Measurements from ENCODE around the gene ASS1. TPM values are rescaled to one million over a fixed set of nuclear protein-coding genes. Genes with fewer than 3 reads are reported as not detected.
A peak's percentile ranks its signal among the peaks of the same experiment; 100 is the strongest.
"Not testable (repeated sequence)": the region's sequence is repeated elsewhere in the genome, so short reads cannot be mapped to it uniquely, and the experiment has no call there.

ASS1 gene
- total and polyA plus RNA-seq, 2 donors (not counting 1 experiment from before 2014, with no cell fraction given), result 44.7 to 223 TPM

- Histone ChIP-seq H3K9ac (ENCODE audit: insufficient read depth, low read length) (no peak overlapping the region), H3K4me3 (replicated peaks in 1 of 4; ENCODE audit: control extremely low read depth in 1 of 4, insufficient read depth in 1 of 4, low read depth in 3 of 4, low read length in 4 of 4) (no peak overlapping the region)
- no peak for TF ChIP-seq EZH2 (IDR thresholded peaks at IDR 0.05; ENCODE audit: low read length, missing control alignments)
- TF ChIP-seq CTCF (conservative IDR thresholded peaks at IDR 0.05 in 1 of 2, IDR thresholded peaks at IDR 0.05 in 1 of 2; ENCODE audit: low read depth in 1 of 2, low read length in 2 of 2), result no peak
Observed at GRCh38 chr9:130432796-130433167, 12.0 kb upstream of the ASS1 start.

GRCh38 chr9:130433168-130433946, 11.4 kb upstream of the ASS1 start:
- H3K9ac ChIP-seq (ENCODE audit: insufficient read depth, low read length), result no peak overlapping the region
- peak overlapping the region; percentile 51 for H3K4me2 ChIP-seq (ENCODE audit: extremely low read depth, insufficient read depth, low read length)
- H3K27me3 ChIP-seq (ENCODE audit: control insufficient read depth, insufficient read depth, low read length), result peaks cover 4% of the 10 kb centered on the region
- TF ChIP-seq CTCF (conservative IDR thresholded peaks at IDR 0.05 in 1 of 2, IDR thresholded peaks at IDR 0.05 in 1 of 2; ENCODE audit: low read depth in 1 of 2, low read length in 2 of 2) (peak; percentile 21 to 27), EZH2 (IDR thresholded peaks at IDR 0.05; ENCODE audit: low read length, missing control alignments) (peak; percentile 35)
- H3K4me1 ChIP-seq (ENCODE audit: control insufficient read depth, extremely low read depth, insufficient read depth, low read length), result no peaks in the 10 kb centered on the region
- H3K36me3 ChIP-seq (ENCODE audit: control insufficient read depth, insufficient read depth, low read length), result no peaks in the 10 kb centered on the region
- no peaks in the 10 kb centered on the region for H3K79me2 ChIP-seq (ENCODE audit: control insufficient read depth, insufficient read depth, low read length)
- peak overlapping the region; percentile 55 for H2AFZ ChIP-seq (ENCODE audit: low read length)
- H3K4me3 ChIP-seq (replicated peaks in 1 of 4; ENCODE audit: control extremely low read depth in 1 of 4, insufficient read depth in 1 of 4, low read depth in 3 of 4, low read length in 4 of 4), result peak overlapping the region in 1 of 4 experiments; percentile 27
- no peaks in the 10 kb centered on the region for H3K9me3 ChIP-seq (ENCODE audit: control insufficient read depth, insufficient read depth, low read depth, low read length)
- H4K20me1 ChIP-seq (ENCODE audit: control insufficient read depth, extremely low read depth, insufficient read depth, low read length), result no peaks in the 10 kb centered on the region
- H3K27ac ChIP-seq (ENCODE audit: insufficient read depth, low read length), result no peak overlapping the region
- peak; percentile 35 to 62 for DNase-seq (ENCODE audit: low read depth in 2 of 2)

More at GRCh38 chr9:130432796-130433167, 12.0 kb upstream of the ASS1 start:
- H3K27me3 ChIP-seq (ENCODE audit: control insufficient read depth, insufficient read depth, low read length), result peaks cover 4% of the 10 kb centered on the region
- no peak overlapping the region for H2AFZ ChIP-seq (ENCODE audit: low read length)
- no peaks in the 10 kb centered on the region for H3K9me3 ChIP-seq (ENCODE audit: control insufficient read depth, insufficient read depth, low read depth, low read length)
- H3K36me3 ChIP-seq (ENCODE audit: control insufficient read depth, insufficient read depth, low read length), result no peaks in the 10 kb centered on the region
- no peak overlapping the region for H3K27ac ChIP-seq (ENCODE audit: insufficient read depth, low read length)
- peak overlapping the region; percentile 25 for H3K4me2 ChIP-seq (ENCODE audit: extremely low read depth, insufficient read depth, low read length)
- no peak for DNase-seq (ENCODE audit: low read depth in 2 of 2)
- no peaks in the 10 kb centered on the region for H3K79me2 ChIP-seq (ENCODE audit: control insufficient read depth, insufficient read depth, low read length)
- H4K20me1 ChIP-seq (ENCODE audit: control insufficient read depth, extremely low read depth, insufficient read depth, low read length), result no peaks in the 10 kb centered on the region
- no peaks in the 10 kb centered on the region for H3K4me1 ChIP-seq (ENCODE audit: control insufficient read depth, extremely low read depth, insufficient read depth, low read length)

GRCh38 chr9:130433947-130434262, 10.9 kb upstream of the ASS1 start:
- Histone ChIP-seq H3K27me3 (ENCODE audit: control insufficient read depth, insufficient read depth, low read length) (peaks cover 4% of the 10 kb centered on the region), H3K27ac (ENCODE audit: insufficient read depth, low read length) (no peak overlapping the region), H3K79me2 (ENCODE audit: control insufficient read depth, insufficient read depth, low read length) (no peaks in the 10 kb centered on the region), H3K4me3 (replicated peaks in 1 of 4; ENCODE audit: control extremely low read depth in 1 of 4, insufficient read depth in 1 of 4, low read depth in 3 of 4, low read length in 4 of 4) (no peak overlapping the region), H3K36me3 (ENCODE audit: control insufficient read depth, insufficient read depth, low read length) (no peaks in the 10 kb centered on the region), H2AFZ (ENCODE audit: low read length) (no peak overlapping the region), H4K20me1 (ENCODE audit: control insufficient read depth, extremely low read depth, insufficient read depth, low read length) (no peaks in the 10 kb centered on the region), H3K4me1 (ENCODE audit: control insufficient read depth, extremely low read depth, insufficient read depth, low read length) (no peaks in the 10 kb centered on the region), H3K4me2 (ENCODE audit: extremely low read depth, insufficient read depth, low read length) (no peak overlapping the region), H3K9me3 (ENCODE audit: control insufficient read depth, insufficient read depth, low read depth, low read length) (no peaks in the 10 kb centered on the region), H3K9ac (ENCODE audit: insufficient read depth, low read length) (no peak overlapping the region)
- DNase-seq (ENCODE audit: low read depth in 2 of 2), result no peak
- TF ChIP-seq CTCF (conservative IDR thresholded peaks at IDR 0.05 in 1 of 2, IDR thresholded peaks at IDR 0.05 in 1 of 2; ENCODE audit: low read depth in 1 of 2, low read length in 2 of 2), result no peak
- no peak for TF ChIP-seq EZH2 (IDR thresholded peaks at IDR 0.05; ENCODE audit: low read length, missing control alignments)

GRCh38 chr9:130434656-130435055, 10.1 kb upstream of the ASS1 start:
- not testable (repeated sequence) for H3K9me3 ChIP-seq (ENCODE audit: control insufficient read depth, insufficient read depth, low read depth, low read length); H3K36me3 ChIP-seq (ENCODE audit: control insufficient read depth, insufficient read depth, low read length); H3K4me1 ChIP-seq (ENCODE audit: control insufficient read depth, extremely low read depth, insufficient read depth, low read length); H3K79me2 ChIP-seq (ENCODE audit: control insufficient read depth, insufficient read depth, low read length); H3K4me2 ChIP-seq (ENCODE audit: extremely low read depth, insufficient read depth, low read length); H3K27me3 ChIP-seq (ENCODE audit: control insufficient read depth, insufficient read depth, low read length); H3K27ac ChIP-seq (ENCODE audit: insufficient read depth, low read length); DNase-seq (ENCODE audit: low read depth in 2 of 2); H3K4me3 ChIP-seq (replicated peaks in 1 of 4; ENCODE audit: control extremely low read depth in 1 of 4, insufficient read depth in 1 of 4, low read depth in 3 of 4, low read length in 4 of 4); H2AFZ ChIP-seq (ENCODE audit: low read length); H4K20me1 ChIP-seq (ENCODE audit: control insufficient read depth, extremely low read depth, insufficient read depth, low read length); H3K9ac ChIP-seq (ENCODE audit: insufficient read depth, low read length)

Data from fibroblast of lung (primary cell).